Measurements from ENCODE around the gene SSTR4.

The SSTR4 gene

DNA sequence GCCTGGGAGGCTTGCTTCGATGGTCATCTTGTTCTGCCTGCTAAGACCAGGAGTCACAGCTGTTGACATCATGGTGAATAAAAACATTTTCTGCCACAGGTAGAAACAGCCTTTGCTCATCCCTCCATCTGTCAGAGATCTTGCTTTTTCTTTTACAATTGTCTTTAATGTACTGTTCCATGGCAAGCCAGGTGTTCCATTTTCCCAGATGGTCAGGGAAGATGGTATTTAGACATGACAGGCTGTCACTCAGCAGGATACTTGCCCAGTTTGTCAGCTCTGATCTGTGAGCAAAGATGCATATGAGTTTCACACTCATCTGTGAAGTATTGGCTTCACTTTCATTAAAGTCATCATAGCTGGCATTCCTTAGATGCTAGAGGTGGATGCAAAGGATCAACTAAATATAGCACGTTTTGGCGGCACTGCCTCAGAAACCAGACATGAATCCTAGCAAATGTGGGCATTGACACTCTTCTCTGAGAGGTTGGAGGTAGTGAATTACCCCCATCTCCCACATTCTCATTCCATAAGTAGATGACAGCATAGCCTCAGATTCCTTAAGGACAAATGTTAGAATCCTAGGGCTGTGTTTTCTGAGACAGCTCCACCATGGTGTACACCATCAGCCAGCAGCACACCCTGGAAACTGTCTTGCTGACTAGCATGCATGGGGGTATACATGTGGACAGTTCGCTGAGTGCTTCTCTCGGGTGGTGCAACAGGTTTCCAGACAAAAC lies 4.2 kb downstream of the SSTR4 start:
- H3K4me3 ChIP-seq (replicated peaks; ENCODE audit: low read depth, low read length): no peak overlapping the region
- no peak for TF ChIP-seq CTCF (IDR thresholded peaks at IDR 0.05; ENCODE audit: low read depth, low read length, missing control alignments)
- no peak for DNase-seq (ENCODE audit: extremely low read depth, low read depth)

GRCh38 chr20:23039885-23040508 lies 4.9 kb downstream of the SSTR4 start:
- no peak for TF ChIP-seq CTCF (IDR thresholded peaks at IDR 0.05; ENCODE audit: low read depth, low read length, missing control alignments)
- DNase-seq (ENCODE audit: extremely low read depth, low read depth): no peak
- H3K4me3 ChIP-seq (replicated peaks; ENCODE audit: low read depth, low read length): no peak overlapping the region

GRCh38 chr20:23042270-23042669 lies 7.2 kb downstream of the SSTR4 start:
- no peak for TF ChIP-seq CTCF (IDR thresholded peaks at IDR 0.05; ENCODE audit: low read depth, low read length, missing control alignments)
- no peak for DNase-seq (ENCODE audit: extremely low read depth, low read depth)
- no peak overlapping the region for H3K4me3 ChIP-seq (replicated peaks; ENCODE audit: low read depth, low read length)

DNA sequence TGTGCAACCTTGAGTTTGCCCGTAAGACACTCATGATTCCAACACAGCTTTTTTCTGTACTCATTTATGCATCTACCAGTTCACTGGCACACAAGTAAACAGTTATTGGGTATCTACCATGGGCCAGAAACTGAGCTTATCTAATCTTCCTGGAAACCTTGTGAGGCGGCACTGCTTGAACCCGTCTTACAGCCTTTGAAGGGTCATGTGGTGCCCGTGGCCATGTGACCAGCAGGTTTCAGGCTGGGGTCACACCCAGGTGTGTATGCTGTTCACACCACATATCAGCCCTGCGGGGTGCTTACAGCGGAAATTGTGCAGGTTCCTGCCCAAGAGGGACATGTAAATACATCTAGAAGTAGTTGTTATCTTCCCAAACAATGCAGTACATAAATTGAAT lies 8.3 kb downstream of the SSTR4 start:
- no peak for DNase-seq (ENCODE audit: extremely low read depth, low read depth)
- no peak for TF ChIP-seq CTCF (IDR thresholded peaks at IDR 0.05; ENCODE audit: low read depth, low read length, missing control alignments)
- no peak overlapping the region for H3K4me3 ChIP-seq (replicated peaks; ENCODE audit: low read depth, low read length)

GRCh38 chr20:23046431-23046830 lies 11.3 kb downstream of the SSTR4 start:
- DNase-seq (ENCODE audit: extremely low read depth, low read depth): no peak
- no peak for TF ChIP-seq CTCF (IDR thresholded peaks at IDR 0.05; ENCODE audit: low read depth, low read length, missing control alignments)
- H3K4me3 ChIP-seq (replicated peaks; ENCODE audit: low read depth, low read length): no peak overlapping the region

GRCh38 chr20:23047001-23047737 lies 12.1 kb downstream of the SSTR4 start:
- DNase-seq (ENCODE audit: extremely low read depth, low read depth): no peak
- H3K4me3 ChIP-seq (replicated peaks; ENCODE audit: low read depth, low read length): no peak overlapping the region
- no peak for TF ChIP-seq CTCF (IDR thresholded peaks at IDR 0.05; ENCODE audit: low read depth, low read length, missing control alignments)

Data from HFF-Myc (cell line).